ENCODE results near the gene GPR84.

GPR84 gene

GRCh38 chr12:54364413-54364812 is at the start of gene GPR84:
TSS of gene GPR84 (minus strand) at chr12:54364486. CDS start at chr12:54363851, 635 bp downstream.
- no peak for DNase-seq

DNA sequence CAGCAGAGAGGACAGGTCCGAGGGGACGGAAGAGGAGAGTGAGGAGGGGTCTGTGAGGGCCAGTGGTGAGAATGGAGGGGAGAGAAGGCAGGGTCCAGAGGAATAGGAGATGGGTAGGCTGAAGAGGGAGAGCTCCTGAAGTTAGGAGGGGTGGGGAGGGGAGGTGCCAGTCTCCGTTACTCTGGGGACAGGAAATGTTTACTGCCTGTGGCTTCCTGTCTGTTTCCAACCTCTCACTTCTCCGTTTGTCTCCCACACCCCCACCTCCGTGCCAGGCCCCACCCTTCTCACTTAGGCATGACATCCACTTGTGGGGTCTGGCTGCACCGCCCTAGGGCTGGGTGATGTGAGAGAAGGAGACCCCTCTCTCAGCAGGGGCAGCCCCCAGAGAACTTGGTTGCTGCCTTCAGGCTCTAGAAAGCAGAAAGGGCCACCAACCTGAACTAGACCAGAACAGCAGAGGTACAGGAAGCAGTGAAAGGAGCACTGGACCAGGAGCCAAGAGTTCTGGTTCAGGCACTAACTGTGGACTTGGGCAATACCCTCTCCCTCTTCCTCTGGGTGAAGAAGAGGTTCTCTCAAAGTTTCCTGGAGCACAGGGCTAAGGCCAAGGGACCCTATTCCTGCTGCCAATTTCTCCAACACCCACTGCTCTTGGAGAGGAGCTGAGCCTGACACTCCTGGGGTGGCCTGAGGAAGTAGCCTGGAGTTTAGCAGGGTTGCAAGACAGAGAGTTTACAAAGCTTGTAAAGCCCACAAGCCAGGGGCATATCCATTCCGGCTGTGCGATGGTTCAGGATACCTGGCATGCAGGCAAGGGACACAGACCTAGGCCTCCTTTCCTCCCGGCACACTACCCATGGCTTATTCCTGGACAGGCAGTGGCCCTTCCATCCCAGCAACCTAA is 49.3 kb upstream of the GPR84 start:
- peak; percentile 63 for DNase-seq

- DNase-seq: no peak
Measured at GRCh38 chr12:54412786-54413185, 48.5 kb upstream of the GPR84 start.

GRCh38 chr12:54412348-54412747 is 48.1 kb upstream of the GPR84 start:
- no peak for DNase-seq

DNA sequence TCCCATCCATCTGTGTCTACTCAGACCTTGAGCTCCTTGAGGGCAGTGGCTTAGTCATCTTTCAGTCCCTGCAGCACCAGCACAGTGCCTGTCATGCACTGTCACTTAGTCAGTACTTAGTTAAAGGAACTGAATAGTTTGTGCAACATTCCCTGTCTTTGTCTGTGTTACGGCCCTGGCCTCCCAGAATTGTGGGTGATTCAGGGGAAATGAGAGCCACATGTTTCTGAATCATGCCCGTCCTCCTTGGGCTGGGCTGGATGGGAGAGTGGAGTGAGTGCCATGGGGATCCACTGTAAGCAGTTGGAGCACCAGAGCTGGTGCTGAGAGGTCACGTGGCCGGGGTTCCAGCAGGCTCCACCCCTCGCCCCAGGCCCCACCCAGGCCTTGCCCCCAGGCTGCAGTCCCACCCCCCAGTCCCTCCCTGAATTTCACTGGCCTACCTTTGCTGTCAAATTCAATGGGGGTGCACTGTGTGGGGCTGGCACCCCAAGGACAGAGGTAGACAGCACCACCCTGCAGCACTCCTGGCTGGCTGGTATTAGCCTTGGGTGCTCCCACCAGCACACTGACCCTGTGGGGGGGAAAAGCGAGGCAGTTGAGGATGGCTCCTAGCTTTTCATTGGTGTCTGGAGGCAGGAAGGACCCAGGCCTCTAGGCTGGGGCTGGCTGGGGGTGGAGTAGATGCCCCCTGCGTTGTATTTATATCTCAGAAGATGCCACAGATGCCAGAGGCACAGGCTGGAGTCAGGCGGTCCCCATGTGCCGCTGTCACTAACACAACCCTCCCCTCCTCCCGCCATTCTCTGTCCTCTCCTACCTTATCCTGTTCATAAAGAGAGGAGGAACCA is 47.3 kb upstream of the GPR84 start:
- DNase-seq: no peak

DNA sequence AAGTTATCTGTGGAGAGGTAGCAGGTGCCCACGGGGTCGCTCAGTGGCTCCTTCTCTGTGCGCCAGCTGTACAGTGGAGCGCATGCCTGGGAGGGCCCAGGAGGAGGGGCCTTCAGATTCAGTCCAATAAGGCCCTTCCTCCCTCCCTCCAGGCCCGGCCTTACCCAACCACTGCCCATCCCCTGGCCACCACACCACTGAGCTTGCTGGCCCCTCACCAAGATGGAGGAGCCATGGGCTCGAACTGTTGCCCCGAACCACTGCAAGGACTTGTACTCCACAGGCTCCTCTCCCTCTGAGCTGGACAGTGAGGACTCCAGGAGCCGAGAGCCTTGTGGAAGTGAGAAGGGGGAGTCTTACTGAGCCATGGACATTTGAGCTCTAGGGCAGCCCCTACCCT is 45.0 kb upstream of the GPR84 start:
- no peak for DNase-seq

DNA sequence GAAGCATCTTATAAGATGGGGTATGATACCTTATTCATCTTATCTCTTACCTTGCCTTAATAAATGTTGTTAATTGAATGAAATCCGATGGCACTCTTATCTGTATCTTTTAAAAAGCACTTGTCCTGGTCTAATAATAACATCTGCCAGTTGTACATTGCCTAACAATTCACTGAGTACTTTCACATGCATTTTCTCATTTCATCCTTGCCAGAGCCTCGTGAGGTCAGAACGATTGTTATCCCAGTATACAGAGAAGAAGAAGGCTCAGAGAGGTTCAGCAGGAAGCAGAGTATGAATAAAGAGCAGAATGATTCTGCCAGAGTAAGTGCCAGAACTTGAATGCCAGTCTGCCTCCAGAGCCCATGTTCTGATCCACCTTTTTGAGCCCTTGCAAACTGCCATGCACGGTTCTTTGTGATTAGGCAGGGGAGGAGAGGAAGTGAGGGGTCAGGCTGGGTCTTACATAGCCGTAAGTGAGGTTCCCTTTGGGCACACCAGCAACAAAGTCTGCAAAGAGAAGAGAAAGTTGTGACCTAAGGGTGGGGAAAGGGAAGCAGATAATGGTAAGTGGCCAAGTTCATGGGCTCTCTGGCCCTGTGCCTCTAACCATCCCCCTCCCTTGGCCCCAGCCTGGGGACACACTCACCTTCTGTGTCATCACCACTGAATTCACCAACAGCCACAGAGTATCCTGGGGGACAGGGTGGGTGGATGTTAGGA is 43.1 kb upstream of the GPR84 start:
- no peak for DNase-seq

GRCh38 chr12:54405573-54405972 is 41.3 kb upstream of the GPR84 start:
- no peak for DNase-seq

- DNase-seq: no peak
Measured at GRCh38 chr12:54405106-54405505, 40.8 kb upstream of the GPR84 start.

DNA sequence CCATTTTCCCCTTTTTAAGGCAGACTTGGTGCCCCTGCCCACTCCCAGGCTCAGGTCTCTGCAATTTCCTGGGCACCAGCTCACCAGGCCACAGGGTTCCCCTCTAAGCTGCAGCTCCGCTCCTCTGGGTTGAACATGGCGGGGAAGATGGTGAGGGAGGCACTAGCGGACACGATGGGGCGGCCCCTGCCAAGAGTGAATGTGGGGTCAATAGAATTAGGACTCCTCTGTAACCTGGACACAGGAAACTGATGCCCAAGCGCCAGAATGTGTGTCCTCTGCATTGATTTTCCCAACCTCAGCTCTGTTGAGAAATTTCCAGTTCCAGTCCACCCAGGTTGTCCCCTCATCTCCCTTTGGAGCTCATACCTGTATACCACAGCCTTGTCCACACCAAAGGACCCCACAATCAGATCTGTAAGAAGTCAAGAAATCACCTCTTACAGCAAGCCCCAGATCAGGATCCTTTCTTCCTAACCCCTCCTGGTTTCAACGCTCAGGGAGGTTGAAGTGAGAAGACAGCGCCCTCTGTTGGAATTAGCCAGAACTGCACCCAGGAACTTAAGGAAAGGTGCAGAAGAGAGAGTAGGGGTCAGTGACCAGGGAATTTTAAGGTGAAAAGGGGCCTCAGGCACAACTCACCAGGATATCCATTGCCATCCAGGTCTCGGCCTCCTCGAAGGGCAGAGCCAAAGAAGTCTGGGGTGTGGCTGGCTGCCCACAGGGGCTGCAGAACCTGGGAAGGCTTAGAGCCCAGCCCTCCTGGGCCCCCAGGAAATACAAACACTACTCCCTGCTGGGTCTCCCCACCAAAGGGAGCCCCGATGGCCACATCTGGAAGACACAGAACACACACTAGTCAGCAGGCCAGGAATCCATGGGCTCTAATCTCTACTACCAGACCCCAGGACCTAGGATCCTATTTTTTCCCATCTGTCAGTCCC is 40.0 kb upstream of the GPR84 start:
- DNase-seq: peak; percentile 58

GRCh38 chr12:54401119-54401518 is 36.8 kb upstream of the GPR84 start:
- DNase-seq: no peak

- DNase-seq: peak; percentile 84
Measured at GRCh38 chr12:54398995-54399793, 34.9 kb upstream of the GPR84 start.

GRCh38 chr12:54398218-54398617 is 33.9 kb upstream of the GPR84 start:
- no peak for DNase-seq

DNA sequence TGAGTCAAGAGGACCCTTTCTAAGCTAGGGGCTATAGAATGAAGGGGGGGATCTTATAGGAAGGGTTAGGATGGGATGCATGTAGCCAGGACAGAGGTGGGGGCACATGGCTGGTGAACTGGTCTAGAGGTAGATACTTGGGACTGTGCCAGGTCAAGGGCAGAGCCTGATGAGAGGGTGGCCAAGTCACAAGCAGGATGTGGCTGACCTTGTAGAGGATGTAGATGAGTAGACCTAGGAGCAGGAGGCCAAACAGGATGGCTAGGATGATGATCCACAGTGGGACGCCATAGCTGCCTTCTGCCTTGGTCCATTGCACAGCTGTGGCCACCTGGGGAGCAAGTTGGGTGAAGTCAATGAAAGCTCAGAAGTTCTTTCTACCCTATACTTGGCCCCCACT is 32.9 kb upstream of the GPR84 start:
- no peak for DNase-seq

- DNase-seq: no peak
Measured at GRCh38 chr12:54395545-54395944, 31.3 kb upstream of the GPR84 start.

GRCh38 chr12:54394986-54395385 is 30.7 kb upstream of the GPR84 start:
- no peak for DNase-seq

DNA sequence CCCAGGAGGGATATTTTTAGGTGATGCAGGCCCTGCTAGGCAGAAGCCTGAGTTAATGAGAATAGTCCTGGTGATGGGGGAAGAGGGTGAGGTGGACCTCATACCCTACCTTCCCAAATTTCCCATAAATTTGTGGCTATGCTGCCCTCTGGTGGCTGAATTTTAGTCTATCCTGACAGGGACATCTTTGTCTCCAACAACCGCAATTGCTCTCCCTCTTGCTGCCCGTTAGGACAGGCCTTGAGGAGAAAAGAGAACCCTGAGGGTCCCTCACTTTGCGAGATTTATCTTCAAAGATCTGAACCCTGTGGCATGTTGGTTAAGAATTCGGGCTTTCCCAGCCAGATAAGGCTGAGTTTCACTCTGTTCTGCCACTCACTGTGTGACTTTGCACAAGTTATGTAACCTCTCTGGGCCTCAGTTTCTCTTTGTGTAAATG is 30.0 kb upstream of the GPR84 start:
- DNase-seq: peak; percentile 46

DNA sequence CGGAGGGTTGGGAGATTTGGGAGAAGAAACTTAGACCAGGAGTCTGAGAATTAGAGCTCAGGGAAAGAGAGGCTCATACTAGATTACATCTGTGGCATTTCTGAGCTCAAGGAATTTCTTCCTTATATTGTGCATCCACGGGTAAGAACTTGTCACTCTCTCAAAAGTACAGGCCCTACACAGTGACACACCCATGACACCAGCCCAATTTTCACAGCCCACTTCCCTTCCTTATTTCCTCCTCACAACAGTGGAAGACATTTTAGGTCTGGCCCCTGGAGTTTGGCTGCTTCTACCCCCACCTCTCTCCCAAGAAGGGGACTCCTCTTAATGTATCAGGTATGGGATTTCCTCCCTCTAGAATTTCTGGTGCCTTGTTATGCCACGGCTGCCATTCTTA is 29.5 kb upstream of the GPR84 start:
- no peak for DNase-seq

DNA sequence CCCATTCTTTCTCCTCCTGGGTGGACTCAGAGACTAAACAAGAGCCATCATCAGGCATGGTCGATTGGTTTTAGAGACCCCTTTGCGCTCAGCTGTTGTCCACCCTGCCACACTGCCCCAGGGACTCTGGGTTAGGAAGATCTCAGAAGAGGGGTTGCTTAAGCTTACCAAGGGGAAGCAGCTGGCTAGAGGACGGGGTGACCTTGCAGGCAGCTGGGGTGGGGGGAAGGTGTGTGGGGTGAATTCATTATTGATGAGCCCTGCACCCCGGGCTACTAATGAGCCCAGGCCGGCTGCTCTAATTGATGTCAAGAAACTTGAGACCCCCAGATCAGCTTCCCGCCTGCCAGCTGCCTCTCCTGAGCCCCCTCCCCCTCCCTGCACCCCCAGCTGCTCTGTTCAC is 28.9 kb upstream of the GPR84 start:
- DNase-seq: no peak

- DNase-seq: no peak
Measured at GRCh38 chr12:54392485-54393206, 28.4 kb upstream of the GPR84 start.
